Esophagus muscularis mucosa (tissue), 4 donors: Measurements from ENCODE around the gene PLEKHA7.

Source experiments
- CTCF ChIP-seq, 3 experiments: fragments of 200-600 bp in 2 of 3; fragments of 450-650 bp in 1 of 3; sonication (generic) in 2 of 3; IDR thresholded peaks; one replicate each; pipeline ENCODE4 v1.5.1; 2017 to 2019; ENCODE audit warnings: antibody characterized with exemption in 3 of 3, mild to moderate bottlenecking in 2 of 3, moderate library complexity in 1 of 3
- EP300 ChIP-seq: sonication (generic); formaldehyde crosslinking; IDR thresholded peaks from one replicate; pipeline ENCODE4 v1.6.1; 2017; ENCODE audit warnings: antibody characterized with exemption
- POLR2A ChIP-seq: fragments of 450-650 bp; IDR thresholded peaks from one replicate; pipeline ENCODE4 v1.6.1; 2017; ENCODE audit warnings: antibody characterized with exemption, moderate library complexity, mild to moderate bottlenecking, low read depth
- POLR2AphosphoS5 ChIP-seq, 2 donors: sonication (generic); formaldehyde crosslinking; IDR thresholded peaks; one replicate each; pipeline ENCODE4 v1.6.1; 2017; ENCODE audit warnings: antibody characterized with exemption in 2 of 2

GRCh38 chr11:16853859-16854258 lies 160.4 kb downstream of the PLEKHA7 start:
- TF ChIP-seq CTCF (IDR thresholded peaks at IDR 0.05) (no peak), POLR2AphosphoS5 (IDR thresholded peaks at IDR 0.05) (no peak), POLR2A (no peak), EP300 (no peak)
